Smooth muscle cell of the pulmonary artery (primary cell): ENCODE measurements around the gene HECTD3. TPM values are rescaled to one million over a fixed set of nuclear protein-coding genes. Genes with fewer than 3 reads are reported as not detected.

ENCODE experiments used
- total RNA-seq: library from RNA; depleted of rRNA; stranded (reverse); fragments of >200 nt; gene quantifications from 2 replicates; pipeline ENCODE4 v1.2.3, GENCODE V29; 2014

The HECTD3 gene
- total RNA-seq = 26.0 and 28.0 TPM in 2 replicates

DNA sequence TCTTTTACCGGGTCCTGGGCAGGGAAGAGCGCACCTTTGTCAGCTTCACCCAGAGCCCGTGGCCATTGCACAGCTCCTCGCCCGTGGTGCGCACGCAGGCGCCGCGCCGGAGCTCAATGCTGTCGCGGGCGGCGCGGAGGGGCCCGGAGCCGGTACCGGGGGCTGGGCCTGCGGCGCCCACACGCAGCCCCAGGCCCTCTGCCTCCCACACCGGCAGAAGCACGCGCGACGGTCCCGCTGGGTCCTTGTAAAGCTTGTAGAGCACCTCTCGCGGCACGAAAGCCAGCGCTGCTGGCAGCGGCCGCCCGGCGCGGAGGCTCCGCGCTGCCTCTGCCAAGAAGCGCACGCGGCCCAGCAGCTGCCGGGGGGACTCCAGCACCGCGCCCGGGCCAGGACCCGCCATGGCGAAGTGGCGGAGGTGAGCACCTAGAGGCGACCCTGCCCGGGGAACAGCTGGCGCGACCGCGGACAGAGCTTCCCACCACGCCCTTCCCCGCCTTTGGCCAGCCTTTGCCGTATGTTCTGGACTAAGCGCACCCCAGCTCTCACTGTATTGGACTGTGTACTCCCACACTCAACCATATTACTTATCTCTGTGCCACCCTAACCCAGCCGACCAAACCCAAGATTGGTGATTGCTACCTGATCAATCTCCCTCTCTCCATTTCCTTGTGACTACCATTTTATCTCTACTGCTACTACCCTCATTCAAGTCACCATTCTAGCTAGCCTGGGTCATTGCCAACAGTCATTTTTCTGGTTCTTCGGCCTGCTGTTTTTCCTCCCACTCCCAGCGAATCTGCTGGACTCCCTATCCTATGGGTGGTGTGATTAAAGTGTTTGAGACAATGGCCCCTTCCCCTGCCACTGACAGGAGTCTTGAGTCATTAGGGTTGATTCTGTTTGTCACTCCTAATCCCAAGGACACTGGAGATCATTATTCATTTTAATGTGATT is at the start of gene HECTD3:
Gene HECTD3, minus strand, starts transcription at position 470 of the 957 bp plus-strand sequence. Its CDS starts 67 bp downstream, at position 403.

DNA sequence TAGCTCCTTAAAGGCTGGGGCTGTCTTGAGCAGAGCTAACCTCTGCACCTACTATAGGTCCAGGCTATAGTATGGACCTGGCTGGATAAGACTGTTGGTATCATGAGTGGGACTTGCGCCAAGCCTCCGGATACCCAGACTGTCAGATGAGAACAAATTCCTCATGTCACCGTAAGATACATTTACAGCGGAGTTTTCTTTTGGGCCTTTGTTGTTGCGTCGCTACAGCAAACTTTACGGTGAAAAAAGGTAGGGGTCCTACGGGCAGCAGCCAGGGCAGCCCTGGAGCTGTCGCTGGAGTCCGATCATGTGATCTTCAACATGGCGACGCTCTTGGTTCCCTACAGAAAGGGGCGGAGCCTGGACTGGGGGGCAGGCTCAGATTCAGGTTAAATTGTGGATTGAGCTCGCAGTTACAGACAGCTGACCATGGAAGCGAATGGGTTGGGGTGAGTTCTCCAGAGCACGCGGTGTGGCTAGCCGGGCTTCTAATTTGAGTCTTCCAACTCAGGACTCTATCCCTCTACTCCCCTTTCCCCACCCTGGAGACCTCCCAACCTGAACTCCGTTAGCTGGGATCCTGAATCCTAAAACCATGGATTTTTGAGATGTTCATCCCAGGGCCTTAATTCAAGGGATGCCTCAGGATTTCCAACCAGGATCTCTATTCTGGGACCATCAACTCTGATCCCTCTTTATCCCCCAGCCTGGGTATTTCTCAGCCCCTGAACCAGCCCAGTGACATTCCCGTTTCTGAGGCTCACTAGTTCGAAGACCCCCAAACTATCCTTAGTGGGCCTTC is 914 bp upstream of the HECTD3 start, which contains the start of gene UROD:
Gene UROD, plus strand, starts transcription at position 418 of the 802 bp plus-strand sequence. Its CDS starts 12 bp downstream, at position 430.

Other genes with a start within 250 kb of the HECTD3 start
- gene RPS8, start 235.8 kb downstream of the HECTD3 start, total RNA-seq = 817 and 920 TPM in 2 replicates
- gene BEST4, start 223.2 kb downstream of the HECTD3 start, total RNA-seq = 0.07 and 0.20 TPM in 2 replicates
- 21.8 and 72.0 TPM in 2 replicates for gene PLK3, start 210.9 kb downstream of the HECTD3 start, total RNA-seq
- gene DYNLT4, start 204.0 kb downstream of the HECTD3 start, total RNA-seq = 0.17 TPM in 1 of 2 replicates, not detected in the other
- gene BTBD19, start 202.8 kb downstream of the HECTD3 start, total RNA-seq = 10.7 and 18.0 TPM in 2 replicates
- 0.26 and 0.33 TPM in 2 replicates for gene PTCH2, start 168.1 kb downstream of the HECTD3 start, total RNA-seq
- gene EIF2B3, start 24.7 kb downstream of the HECTD3 start, total RNA-seq = 25.4 and 26.9 TPM in 2 replicates
- gene UROD, start 930 bp upstream of the HECTD3 start, total RNA-seq = 115 and 118 TPM in 2 replicates
- gene ZSWIM5, start 195.3 kb upstream of the HECTD3 start, total RNA-seq = 0.99 and 2.0 TPM in 2 replicates